ENCODE data around the gene TM6SF1. TPM values are rescaled to one million over a fixed set of nuclear protein-coding genes. Genes with fewer than 3 reads are reported as not detected.
"Not testable (repeated sequence)": the region's sequence is repeated elsewhere in the genome, so short reads cannot be mapped to it uniquely, and the experiment has no call there.

The TM6SF1 gene
- total RNA-seq, 4 donors from 2014 or later = 6.2 to 32.0 (median 16.6) TPM

- ATAC-seq (ENCODE audit: low FRiP score) (no peak), DNase-seq (ENCODE audit: low spot score) (no peak)
- TF ChIP-seq CTCF (IDR thresholded peaks at IDR 0.05) = no peak
Observed at GRCh38 chr15:83065431-83065830, 42.0 kb upstream of the TM6SF1 start.

- peak; percentile 8 for ATAC-seq (ENCODE audit: low FRiP score)
- TF ChIP-seq CTCF (IDR thresholded peaks at IDR 0.05) = no peak
- DNase-seq (ENCODE audit: low spot score) = no peak
Observed at GRCh38 chr15:83066034-83066733, 41.3 kb upstream of the TM6SF1 start.

- DNase-seq (ENCODE audit: low spot score) (peak; percentile 78), ATAC-seq (ENCODE audit: low FRiP score) (peak; percentile 99)
- TF ChIP-seq CTCF (IDR thresholded peaks at IDR 0.05) = peak in 1 of 3 donors; percentile 2
Observed at GRCh38 chr15:83066734-83067637, 40.5 kb upstream of the TM6SF1 start, which contains the start of gene BTBD1. TSS of gene BTBD1 (minus strand) at chr15:83067252. CDS start at chr15:83067151, 101 bp downstream.

- ATAC-seq (ENCODE audit: low FRiP score) = peak; percentile 2
- TF ChIP-seq CTCF (IDR thresholded peaks at IDR 0.05) = no peak
- DNase-seq (ENCODE audit: low spot score) = no peak
Observed at GRCh38 chr15:83067638-83067962, 39.8 kb upstream of the TM6SF1 start.

GRCh38 chr15:83068054-83068453 is 39.4 kb upstream of the TM6SF1 start:
- no peak for TF ChIP-seq CTCF (IDR thresholded peaks at IDR 0.05)
- DNase-seq (ENCODE audit: low spot score) (no peak), ATAC-seq (ENCODE audit: low FRiP score) (no peak)

- not testable (repeated sequence) for ATAC-seq (ENCODE audit: low FRiP score); DNase-seq (ENCODE audit: low spot score)
Observed at GRCh38 chr15:83069211-83069642, 38.2 kb upstream of the TM6SF1 start.

- TF ChIP-seq CTCF (IDR thresholded peaks at IDR 0.05) = no peak
- ATAC-seq (ENCODE audit: low FRiP score) = no peak
- no peak for DNase-seq (ENCODE audit: low spot score)
Observed at GRCh38 chr15:83077491-83078230, 29.8 kb upstream of the TM6SF1 start.
